Stimulated activated CD8-positive, alpha-beta memory T cell treated with anti-CD3 and anti-CD28 coated beads, Interleukin-4, amount 100 ng/mL, for 48 hours (primary cell): Measurements from ENCODE around the gene LIN28A.
"Not testable (repeated sequence)": the region's sequence is repeated elsewhere in the genome, so short reads cannot be mapped to it uniquely, and the experiment has no call there.

Source experiments
- DNase-seq: peaks from one replicate; pipeline ENCODE4 v3.0.0-alpha.2; 2020

Gene LIN28A

GRCh38 chr1:26410706-26411623 lies at the start of gene LIN28A:
Gene LIN28A, plus strand, starts transcription at chr1:26410817. Its CDS starts 75 bp downstream, at chr1:26410892.
- no peak for DNase-seq

GRCh38 chr1:26361605-26362122 lies 49.0 kb upstream of the LIN28A start:
- no peak for DNase-seq

- DNase-seq = no peak
Measured at GRCh38 chr1:26362331-26362730, 48.3 kb upstream of the LIN28A start.

- DNase-seq = peak; percentile 94
Measured at GRCh38 chr1:26363549-26364448, 46.8 kb upstream of the LIN28A start.

- DNase-seq = no peak
Measured at GRCh38 chr1:26364956-26365355, 45.7 kb upstream of the LIN28A start.

GRCh38 chr1:26367441-26367840 lies 43.2 kb upstream of the LIN28A start:
- DNase-seq = no peak

GRCh38 chr1:26368006-26368405 lies 42.6 kb upstream of the LIN28A start:
- no peak for DNase-seq

GRCh38 chr1:26368486-26368885 lies 42.1 kb upstream of the LIN28A start:
- DNase-seq = no peak

- no peak for DNase-seq
Measured at GRCh38 chr1:26370591-26371382, 39.8 kb upstream of the LIN28A start.

GRCh38 chr1:26372039-26372438 lies 38.6 kb upstream of the LIN28A start:
- DNase-seq = no peak

GRCh38 chr1:26372611-26373010 lies 38.0 kb upstream of the LIN28A start, which contains the start of gene ZNF683:
Gene ZNF683, minus strand, starts transcription at chr1:26372750. Its CDS starts 4,179 bp downstream, at chr1:26368571.
- not testable (repeated sequence) for DNase-seq

- DNase-seq = peak; percentile 38
Measured at GRCh38 chr1:26373281-26373680, 37.3 kb upstream of the LIN28A start.

GRCh38 chr1:26373789-26374188 lies 36.8 kb upstream of the LIN28A start:
- DNase-seq = no peak

GRCh38 chr1:26374361-26374760 lies 36.3 kb upstream of the LIN28A start:
- DNase-seq = peak; percentile 54

GRCh38 chr1:26375081-26375480 lies 35.5 kb upstream of the LIN28A start:
- no peak for DNase-seq

- no peak for DNase-seq
Measured at GRCh38 chr1:26376050-26376449, 34.6 kb upstream of the LIN28A start.

GRCh38 chr1:26378088-26378878 lies 32.3 kb upstream of the LIN28A start:
- DNase-seq = peak; percentile 82

- no peak for DNase-seq
Measured at GRCh38 chr1:26378879-26379251, 31.8 kb upstream of the LIN28A start.

GRCh38 chr1:26384076-26384475 lies 26.5 kb upstream of the LIN28A start:
- DNase-seq = no peak

GRCh38 chr1:26385063-26385462 lies 25.6 kb upstream of the LIN28A start:
- DNase-seq = not testable (repeated sequence)

- no peak for DNase-seq
Measured at GRCh38 chr1:26387447-26387846, 23.2 kb upstream of the LIN28A start.
